ENCODE measurements around the gene RRP8.

Gene RRP8

GRCh38 chr11:6606471-6607189 lies 3.2 kb upstream of the RRP8 start:
- peak; percentile 82 for DNase-seq (ENCODE audit: low read depth)
- peak overlapping the region; percentile 6 for H3K4me3 ChIP-seq (ENCODE audit: low read depth, low read length)

- H3K4me3 ChIP-seq (ENCODE audit: low read depth, low read length) = peak overlapping the region; percentile 92
- no peak for DNase-seq (ENCODE audit: low read depth)
These were observed 1.4 kb upstream of the RRP8 start for GRCh38 chr11:6604790-6605189.

- DNase-seq (ENCODE audit: low read depth) = peak; percentile 26
- H3K4me3 ChIP-seq (ENCODE audit: low read depth, low read length) = peak overlapping the region; percentile 92
These were observed 738 bp upstream of the RRP8 start for GRCh38 chr11:6604081-6604626.

GRCh38 chr11:6602096-6602940 lies 1.1 kb downstream of the RRP8 start:
- peak overlapping the region; percentile 92 for H3K4me3 ChIP-seq (ENCODE audit: low read depth, low read length)
- no peak for DNase-seq (ENCODE audit: low read depth)

GRCh38 chr11:6601041-6601461 lies 2.4 kb downstream of the RRP8 start:
- H3K4me3 ChIP-seq (ENCODE audit: low read depth, low read length) = no peak overlapping the region
- DNase-seq (ENCODE audit: low read depth) = no peak

GRCh38 chr11:6599881-6600390 lies 3.5 kb downstream of the RRP8 start:
- H3K4me3 ChIP-seq (ENCODE audit: low read depth, low read length) = no peak overlapping the region
- no peak for DNase-seq (ENCODE audit: low read depth)

GRCh38 chr11:6599449-6599848 lies 4.0 kb downstream of the RRP8 start:
- no peak overlapping the region for H3K4me3 ChIP-seq (ENCODE audit: low read depth, low read length)
- no peak for DNase-seq (ENCODE audit: low read depth)

- no peak for DNase-seq (ENCODE audit: low read depth)
- no peak overlapping the region for H3K4me3 ChIP-seq (ENCODE audit: low read depth, low read length)
These were observed 4.9 kb downstream of the RRP8 start for GRCh38 chr11:6598555-6598954.

- DNase-seq (ENCODE audit: low read depth) = no peak
- no peak overlapping the region for H3K4me3 ChIP-seq (ENCODE audit: low read depth, low read length)
These were observed 7.1 kb downstream of the RRP8 start for GRCh38 chr11:6596239-6596877.

GRCh38 chr11:6594142-6594768 lies 9.2 kb downstream of the RRP8 start:
- no peak for DNase-seq (ENCODE audit: low read depth)
- H3K4me3 ChIP-seq (ENCODE audit: low read depth, low read length) = no peak overlapping the region

GRCh38 chr11:6588018-6588417 lies 15.4 kb downstream of the RRP8 start:
- no peak overlapping the region for H3K4me3 ChIP-seq (ENCODE audit: low read depth, low read length)
- DNase-seq (ENCODE audit: low read depth) = no peak

GRCh38 chr11:6587360-6587953 lies 16.0 kb downstream of the RRP8 start:
- DNase-seq (ENCODE audit: low read depth) = no peak
- no peak overlapping the region for H3K4me3 ChIP-seq (ENCODE audit: low read depth, low read length)

GRCh38 chr11:6586434-6587359 lies 16.7 kb downstream of the RRP8 start:
- H3K4me3 ChIP-seq (ENCODE audit: low read depth, low read length) = no peak overlapping the region
- DNase-seq (ENCODE audit: low read depth) = no peak

- no peak for DNase-seq (ENCODE audit: low read depth)
These were observed 18.9 kb downstream of the RRP8 start for GRCh38 chr11:6584528-6584927.

GRCh38 chr11:6583584-6583983 lies 19.8 kb downstream of the RRP8 start:
- no peak overlapping the region for H3K4me3 ChIP-seq (ENCODE audit: low read depth, low read length)
- no peak for DNase-seq (ENCODE audit: low read depth)

More at GRCh38 chr11:6584528-6584927, 18.9 kb downstream of the RRP8 start:
- no peak overlapping the region for H3K4me3 ChIP-seq (ENCODE audit: low read depth, low read length)

- H3K4me3 ChIP-seq (ENCODE audit: low read depth, low read length) = no peak overlapping the region
- no peak for DNase-seq (ENCODE audit: low read depth)
These were observed 23.7 kb downstream of the RRP8 start for GRCh38 chr11:6579681-6580080.

GRCh38 chr11:6578134-6578533 lies 25.3 kb downstream of the RRP8 start:
- no peak overlapping the region for H3K4me3 ChIP-seq (ENCODE audit: low read depth, low read length)
- DNase-seq (ENCODE audit: low read depth) = no peak

All from skeletal muscle cell (primary cell).